ENCODE measurements around the gene SEC14L1.

Gene SEC14L1

DNA sequence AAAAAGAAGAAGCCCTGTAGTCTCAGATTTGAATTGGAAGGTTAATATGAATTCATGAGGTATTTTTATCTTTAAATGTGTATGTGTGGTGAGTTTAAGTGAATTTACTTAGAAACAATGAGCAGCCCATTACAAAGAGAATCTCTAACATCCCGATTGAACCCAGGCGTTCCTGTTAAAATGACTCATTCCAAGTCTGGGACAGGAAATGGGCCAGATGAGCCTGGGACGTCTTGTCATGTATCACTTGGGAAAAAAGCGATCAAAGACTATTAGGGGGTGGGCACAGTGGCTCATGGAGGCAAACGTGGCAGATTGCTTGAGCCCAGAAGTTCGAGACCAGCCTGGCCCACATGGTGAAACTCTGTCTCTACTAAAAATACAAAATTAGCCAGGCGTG lies 81.6 kb downstream of the SEC14L1 start:
- Histone ChIP-seq H3K9me3 (ENCODE audit: control insufficient read depth, insufficient read depth, low read length) (no peaks in the 10 kb centered on the region; the same call in 1 of the 2 replicates), H3K4me1 (ENCODE audit: insufficient read depth, low read length) (no peaks in the 10 kb centered on the region), H3K9ac (ENCODE audit: low read depth, low read length) (no peak overlapping the region), H3K36me3 (ENCODE audit: insufficient read depth, low read length) (peaks cover 1% of the 10 kb centered on the region; the same call in 1 of the 2 replicates)

DNA sequence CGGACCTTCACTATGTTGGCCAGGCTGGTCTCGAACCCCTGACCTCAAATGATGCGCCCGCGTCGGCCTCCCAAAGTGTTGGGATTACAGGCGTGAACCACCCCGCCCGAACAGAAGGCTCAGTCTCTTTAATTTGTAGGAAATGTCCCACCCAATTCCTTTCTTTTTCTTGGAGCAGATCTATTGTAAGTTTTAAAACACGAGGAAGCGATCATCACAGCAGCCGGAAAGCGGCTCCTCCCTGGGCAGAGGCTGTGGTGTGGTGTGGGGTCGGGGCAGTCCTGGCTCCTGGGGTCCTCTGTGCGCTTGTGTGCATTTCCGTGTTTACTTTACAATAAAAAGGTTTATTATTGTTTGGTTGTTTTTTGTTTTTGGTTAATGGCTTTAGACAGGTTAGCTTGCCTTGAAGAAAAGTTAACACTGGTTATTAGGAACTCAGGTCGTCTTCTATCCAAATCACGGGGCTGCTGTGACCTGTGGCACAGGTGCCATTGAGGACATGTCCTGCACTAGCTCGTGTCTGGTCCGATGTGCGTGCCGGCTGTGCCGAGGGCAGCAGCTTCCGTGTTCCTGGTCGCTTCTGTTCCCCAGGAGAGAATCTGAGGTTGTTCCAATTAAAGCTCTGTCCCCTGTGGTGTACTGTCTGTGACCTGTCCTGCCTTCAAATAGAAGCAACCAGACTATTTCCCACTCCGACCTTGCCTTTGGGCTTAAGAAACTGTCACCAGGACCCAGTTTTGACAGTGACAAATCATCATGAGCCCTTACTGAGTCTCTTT lies 83.1 kb downstream of the SEC14L1 start:
- no peaks in the 10 kb centered on the region; the same call in 1 of the 2 replicates for H3K9me3 ChIP-seq (ENCODE audit: control insufficient read depth, insufficient read depth, low read length)
- no peaks in the 10 kb centered on the region for H3K36me3 ChIP-seq (ENCODE audit: insufficient read depth, low read length)
- H3K4me1 ChIP-seq (ENCODE audit: insufficient read depth, low read length): no peaks in the 10 kb centered on the region
- H3K9ac ChIP-seq (ENCODE audit: low read depth, low read length): no peak overlapping the region

DNA sequence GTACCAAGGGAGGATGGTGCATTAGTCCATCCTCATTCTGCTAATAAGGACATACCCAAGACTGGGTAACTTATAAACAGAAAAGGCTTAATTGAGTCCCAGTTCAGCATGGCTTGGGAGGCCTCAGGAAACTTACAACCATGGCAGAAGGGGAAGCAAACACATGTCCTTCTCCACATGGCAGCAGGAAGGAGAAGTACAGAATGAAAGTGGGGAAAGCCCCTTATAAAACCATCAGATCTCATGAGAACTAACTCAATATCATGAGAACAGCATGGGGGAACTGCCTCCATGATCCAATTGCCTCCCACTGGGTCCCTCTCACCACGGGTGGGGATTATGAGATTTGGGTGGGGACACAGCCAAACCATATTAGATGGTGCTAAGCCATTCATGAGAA lies 84.5 kb downstream of the SEC14L1 start:
- H3K36me3 ChIP-seq (ENCODE audit: insufficient read depth, low read length): no peaks in the 10 kb centered on the region
- no peaks in the 10 kb centered on the region; the same call in 1 of the 2 replicates for H3K9me3 ChIP-seq (ENCODE audit: control insufficient read depth, insufficient read depth, low read length)
- H3K9ac ChIP-seq (ENCODE audit: low read depth, low read length): no peak overlapping the region
- H3K4me1 ChIP-seq (ENCODE audit: insufficient read depth, low read length): no peaks in the 10 kb centered on the region

DNA sequence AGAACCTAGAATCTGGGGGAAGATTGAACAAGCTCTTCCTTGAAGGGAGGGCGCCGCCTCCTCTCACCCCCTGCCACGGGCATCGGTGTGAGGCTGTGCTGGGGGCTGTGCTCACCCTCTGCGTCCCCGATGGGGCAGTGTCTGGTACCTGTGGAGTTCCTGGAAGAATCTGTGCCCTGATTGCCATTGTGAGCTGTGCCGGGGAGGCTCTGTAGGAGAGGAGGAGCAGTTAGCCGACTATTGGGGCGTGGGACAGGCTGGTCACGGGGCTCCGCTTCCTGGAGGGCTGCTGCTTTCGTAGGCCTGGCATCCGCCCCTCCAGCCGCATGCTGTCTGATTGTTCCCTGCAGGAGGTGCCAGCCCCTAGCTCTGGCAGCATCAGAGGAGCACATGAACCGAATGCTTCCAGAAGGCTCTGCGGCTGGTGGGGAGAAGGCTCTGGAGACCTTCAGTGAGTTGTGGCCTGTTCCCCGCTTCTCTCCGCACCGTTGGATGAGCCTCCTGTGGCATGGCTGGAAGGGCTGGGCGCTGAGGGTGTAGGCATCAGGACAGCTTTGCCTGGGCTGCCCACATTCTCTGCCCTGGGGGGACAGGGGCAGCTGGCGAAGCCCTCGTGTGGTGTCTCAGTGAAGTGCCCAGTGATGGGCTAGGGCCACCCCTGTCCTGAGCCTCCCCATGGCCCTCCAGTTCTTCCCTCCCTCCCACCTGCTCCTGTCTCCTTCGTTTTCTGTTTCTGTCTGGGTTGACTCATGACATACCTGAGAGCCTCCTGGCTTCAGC lies 86.9 kb downstream of the SEC14L1 start:
- H3K36me3 ChIP-seq (ENCODE audit: insufficient read depth, low read length): no peaks in the 10 kb centered on the region
- no peak overlapping the region for H3K9ac ChIP-seq (ENCODE audit: low read depth, low read length)
- no peaks in the 10 kb centered on the region; the same call in 1 of the 2 replicates for H3K9me3 ChIP-seq (ENCODE audit: control insufficient read depth, insufficient read depth, low read length)
- no peaks in the 10 kb centered on the region for H3K4me1 ChIP-seq (ENCODE audit: insufficient read depth, low read length)

DNA sequence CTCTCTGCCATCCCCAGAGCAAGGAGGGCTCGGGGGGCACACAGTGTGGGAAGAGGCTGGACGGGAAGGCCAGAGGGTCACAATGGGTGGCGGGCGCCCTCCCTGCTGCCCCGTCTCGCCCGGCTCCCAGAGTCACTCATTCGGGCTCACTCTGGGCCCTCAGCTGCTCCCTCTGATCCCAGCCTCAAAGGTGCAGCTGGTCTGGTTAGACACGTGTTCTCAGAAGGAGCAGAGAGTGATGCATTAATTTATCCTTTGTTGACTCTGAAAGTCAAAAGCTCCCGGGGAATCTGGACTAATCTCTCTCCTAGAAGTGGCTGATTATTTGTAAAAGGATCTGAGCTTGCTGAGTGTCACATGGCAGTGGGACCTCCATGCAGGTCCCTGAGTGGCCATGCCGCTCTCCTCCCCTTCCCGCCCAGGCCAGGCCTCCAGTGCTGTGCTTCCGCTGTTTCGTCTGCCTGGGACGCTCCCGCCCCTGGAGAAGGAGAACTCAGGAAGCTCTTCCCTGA lies 87.5 kb downstream of the SEC14L1 start:
- Histone ChIP-seq H3K9me3 (ENCODE audit: control insufficient read depth, insufficient read depth, low read length) (no peaks in the 10 kb centered on the region; the same call in 1 of the 2 replicates), H3K9ac (ENCODE audit: low read depth, low read length) (no peak overlapping the region), H3K36me3 (ENCODE audit: insufficient read depth, low read length) (no peaks in the 10 kb centered on the region), H3K4me1 (ENCODE audit: insufficient read depth, low read length) (no peaks in the 10 kb centered on the region)

DNA sequence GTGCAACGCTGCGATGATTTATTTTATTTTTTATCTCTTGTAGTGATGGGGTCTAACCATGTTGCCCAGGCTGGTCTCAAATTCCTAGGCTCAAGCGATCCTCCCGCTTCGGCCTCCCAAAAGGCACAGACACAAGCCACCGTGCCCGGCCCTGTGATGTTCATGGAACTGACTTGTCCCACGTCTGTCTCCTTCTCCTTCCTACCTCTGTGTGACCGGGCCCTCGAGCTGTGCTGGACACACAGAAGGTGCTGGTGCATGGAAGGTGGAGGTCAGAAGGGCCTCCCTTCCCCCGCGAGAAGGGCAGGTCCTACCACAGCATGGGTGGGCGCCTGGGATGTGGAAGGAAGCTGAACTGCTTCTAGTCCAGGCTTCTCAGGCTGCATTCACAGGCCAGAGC lies 88.0 kb downstream of the SEC14L1 start:
- no peaks in the 10 kb centered on the region for H3K4me1 ChIP-seq (ENCODE audit: insufficient read depth, low read length)

DNA sequence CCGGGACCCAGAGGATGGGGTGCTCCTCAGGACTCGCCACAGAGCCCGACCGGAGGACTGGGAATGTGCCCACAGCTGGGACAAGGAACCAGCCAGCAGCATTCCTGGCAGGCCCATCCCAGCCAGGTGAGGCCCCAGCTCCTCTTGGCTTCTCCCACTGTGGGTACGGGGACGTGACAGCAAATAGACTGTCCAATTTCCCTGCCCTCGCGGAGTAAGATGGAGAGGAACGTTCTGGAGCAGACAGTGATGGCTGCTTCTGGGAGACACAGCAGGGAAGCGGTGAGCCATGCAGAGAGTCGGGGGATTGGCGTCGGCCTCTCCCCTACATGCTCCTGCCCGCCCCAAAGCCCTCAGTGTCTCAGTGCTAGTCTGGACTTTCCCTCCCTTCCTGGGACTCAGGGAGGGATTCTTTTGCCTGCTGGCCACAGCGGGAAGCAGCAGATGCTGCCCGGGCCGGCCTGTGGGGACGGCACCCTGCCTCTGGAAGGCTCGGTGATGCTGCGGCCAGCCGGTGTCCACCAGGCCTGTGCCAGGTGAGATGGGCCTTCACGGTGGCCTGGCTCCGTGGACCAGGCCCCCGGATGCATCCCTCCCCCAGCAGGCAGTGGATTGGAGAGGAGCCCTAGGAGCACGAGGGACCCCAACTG lies 89.1 kb downstream of the SEC14L1 start:
- Histone ChIP-seq H3K9ac (ENCODE audit: low read depth, low read length) (no peak overlapping the region), H3K4me1 (ENCODE audit: insufficient read depth, low read length) (no peaks in the 10 kb centered on the region), H3K36me3 (ENCODE audit: insufficient read depth, low read length) (no peaks in the 10 kb centered on the region), H3K9me3 (ENCODE audit: control insufficient read depth, insufficient read depth, low read length) (no peaks in the 10 kb centered on the region; the same call in 1 of the 2 replicates)

More for the DNA sequence above, 88.0 kb downstream of the SEC14L1 start:
- Histone ChIP-seq H3K9me3 (ENCODE audit: control insufficient read depth, insufficient read depth, low read length) (no peaks in the 10 kb centered on the region; the same call in 1 of the 2 replicates), H3K36me3 (ENCODE audit: insufficient read depth, low read length) (no peaks in the 10 kb centered on the region), H3K9ac (ENCODE audit: low read depth, low read length) (no peak overlapping the region)

DNA sequence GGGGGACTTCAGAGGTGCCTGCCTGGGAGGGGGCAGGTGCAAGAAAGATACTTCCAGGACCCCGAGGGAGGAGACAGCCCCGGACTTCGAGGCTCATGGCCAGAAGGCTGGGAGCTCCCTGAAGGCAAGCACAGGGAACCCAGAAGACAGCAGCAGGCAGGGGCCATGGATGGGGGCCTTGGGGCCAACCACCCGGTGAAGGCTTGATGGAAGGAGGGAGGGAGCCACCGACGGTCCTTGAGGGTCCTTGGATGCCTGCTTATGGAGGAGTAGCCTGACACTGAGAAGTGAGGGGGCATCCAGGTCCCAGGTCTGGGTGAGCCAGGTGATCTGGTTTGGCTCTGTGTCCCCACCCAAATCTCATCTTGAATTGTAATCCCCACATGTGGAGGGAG lies 89.7 kb downstream of the SEC14L1 start:
- no peaks in the 10 kb centered on the region for H3K36me3 ChIP-seq (ENCODE audit: insufficient read depth, low read length)
- H3K9ac ChIP-seq (ENCODE audit: low read depth, low read length): no peak overlapping the region
- H3K4me1 ChIP-seq (ENCODE audit: insufficient read depth, low read length): no peaks in the 10 kb centered on the region
- H3K9me3 ChIP-seq (ENCODE audit: control insufficient read depth, insufficient read depth, low read length): no peaks in the 10 kb centered on the region

DNA sequence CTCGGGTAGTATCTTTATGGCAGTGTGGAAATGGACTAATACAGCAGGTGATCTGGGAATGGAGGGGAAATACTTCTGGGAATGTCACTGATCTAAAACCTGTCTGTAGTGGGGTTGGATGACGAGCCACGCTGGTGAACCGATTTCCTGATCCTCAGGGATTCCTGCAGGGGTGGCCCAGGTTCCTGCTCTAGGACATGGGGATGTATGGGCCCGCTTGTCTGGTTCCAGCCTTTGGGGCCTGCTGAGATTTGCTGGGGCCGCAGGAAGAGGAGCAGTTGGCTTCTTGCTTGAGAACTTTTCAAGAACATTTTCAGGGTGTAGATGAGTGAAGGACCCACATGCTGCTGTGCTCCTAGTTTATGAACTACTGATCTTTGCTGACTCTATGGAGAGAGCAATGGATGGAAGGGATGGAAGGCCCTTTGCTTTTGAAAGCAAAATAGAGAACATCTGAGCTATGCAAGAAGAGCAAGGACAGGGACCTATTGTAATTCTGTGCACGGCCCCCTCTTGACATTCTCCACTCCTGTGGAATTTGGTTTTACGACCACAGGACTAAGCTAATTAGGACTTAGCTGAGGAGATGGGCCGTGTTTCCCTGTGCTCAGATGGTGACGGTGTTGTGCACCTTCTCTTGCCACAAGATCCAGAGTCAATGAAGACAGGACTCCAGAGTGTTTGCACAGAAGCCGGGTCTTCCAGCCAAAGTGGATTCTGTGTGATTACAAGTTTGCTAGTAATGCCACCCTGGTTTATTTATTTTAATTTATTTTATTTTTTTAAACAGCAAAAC lies 90.5 kb downstream of the SEC14L1 start:
- H3K9me3 ChIP-seq (ENCODE audit: control insufficient read depth, insufficient read depth, low read length): no peaks in the 10 kb centered on the region
- H3K4me1 ChIP-seq (ENCODE audit: insufficient read depth, low read length): no peaks in the 10 kb centered on the region
- H3K36me3 ChIP-seq (ENCODE audit: insufficient read depth, low read length): no peaks in the 10 kb centered on the region
- H3K9ac ChIP-seq (ENCODE audit: low read depth, low read length): no peak overlapping the region

DNA sequence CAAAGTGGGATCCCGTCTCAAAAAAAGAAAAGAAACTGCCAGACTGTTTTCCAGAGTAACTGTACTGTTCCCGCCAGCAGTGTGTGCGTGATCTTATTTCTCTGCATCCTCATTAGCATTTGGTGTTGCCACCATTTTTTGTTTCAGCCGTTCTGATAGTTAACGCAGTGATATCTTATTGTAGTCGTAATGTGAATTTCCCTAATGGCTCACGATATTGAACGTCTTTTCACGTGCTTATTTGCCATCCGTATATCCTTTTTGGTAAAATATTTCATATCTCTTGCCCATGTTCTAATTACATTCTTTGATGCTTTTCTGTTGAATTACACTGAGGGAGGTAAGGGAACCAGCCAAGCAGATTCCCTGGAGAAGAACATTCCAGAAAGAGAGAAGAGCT lies 92.4 kb downstream of the SEC14L1 start:
- Histone ChIP-seq H3K9ac (ENCODE audit: low read depth, low read length) (no peak overlapping the region), H3K9me3 (ENCODE audit: control insufficient read depth, insufficient read depth, low read length) (no peaks in the 10 kb centered on the region), H3K4me1 (ENCODE audit: insufficient read depth, low read length) (no peaks in the 10 kb centered on the region), H3K36me3 (ENCODE audit: insufficient read depth, low read length) (no peaks in the 10 kb centered on the region)

DNA sequence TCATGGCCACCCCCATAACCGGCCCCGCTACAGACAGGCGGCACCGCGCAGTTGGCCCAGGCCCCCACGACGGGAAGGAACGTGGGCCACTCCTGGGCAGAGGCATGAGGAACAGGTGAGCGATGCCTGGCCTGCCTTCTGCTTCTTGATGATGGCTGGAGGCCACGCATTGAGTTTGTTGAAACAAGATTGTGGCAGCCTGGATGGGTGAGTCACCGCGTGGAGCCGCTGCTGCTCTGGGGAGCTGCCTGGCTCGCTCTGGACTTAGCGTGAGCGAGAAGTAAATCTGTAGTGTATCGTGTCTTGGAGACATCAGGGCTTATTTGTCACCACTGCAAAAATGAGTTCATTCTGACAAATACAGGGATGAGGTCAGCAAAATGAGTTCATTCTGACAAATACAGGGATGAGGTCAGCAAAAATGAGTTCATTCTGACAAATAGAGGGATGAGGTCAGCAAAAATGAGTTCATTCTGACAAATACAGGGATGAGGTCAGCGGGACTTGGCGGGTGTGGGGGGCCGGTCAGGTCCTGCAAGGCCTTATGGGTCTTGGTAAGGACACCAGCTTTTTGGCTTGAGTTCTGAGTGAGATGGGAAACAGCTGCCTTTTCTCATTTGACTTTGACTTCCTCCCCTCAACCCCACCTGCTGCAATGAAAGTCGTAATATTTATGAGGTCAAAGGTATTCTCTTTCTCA lies 93.0 kb downstream of the SEC14L1 start:
- Histone ChIP-seq H3K9ac (ENCODE audit: low read depth, low read length) (no peak overlapping the region), H3K9me3 (ENCODE audit: control insufficient read depth, insufficient read depth, low read length) (no peaks in the 10 kb centered on the region), H3K36me3 (ENCODE audit: insufficient read depth, low read length) (no peaks in the 10 kb centered on the region), H3K4me1 (ENCODE audit: insufficient read depth, low read length) (no peaks in the 10 kb centered on the region)

DNA sequence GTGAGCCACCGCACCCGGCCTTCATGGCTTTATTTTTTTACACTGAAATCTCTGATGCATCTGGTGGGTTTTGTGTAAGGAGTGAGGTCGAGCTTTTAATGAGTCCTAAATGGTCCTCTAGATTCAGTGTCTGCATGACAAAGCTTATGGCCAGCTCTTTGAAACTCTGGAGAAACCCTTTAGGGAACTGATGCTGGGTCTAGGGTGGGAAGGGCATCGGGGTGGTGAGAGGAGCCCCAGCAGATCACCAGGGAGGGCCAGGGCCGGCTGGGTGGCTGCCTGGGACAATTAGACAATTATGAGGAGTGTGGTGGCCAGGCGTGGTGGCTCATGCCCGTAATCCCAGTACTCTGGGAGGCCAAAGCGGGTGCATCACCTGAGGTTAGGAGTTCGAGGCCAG lies 93.9 kb downstream of the SEC14L1 start:
- Histone ChIP-seq H3K9me3 (ENCODE audit: control insufficient read depth, insufficient read depth, low read length) (no peaks in the 10 kb centered on the region), H3K9ac (ENCODE audit: low read depth, low read length) (no peak overlapping the region), H3K4me1 (ENCODE audit: insufficient read depth, low read length) (no peaks in the 10 kb centered on the region), H3K36me3 (ENCODE audit: insufficient read depth, low read length) (no peaks in the 10 kb centered on the region)

DNA sequence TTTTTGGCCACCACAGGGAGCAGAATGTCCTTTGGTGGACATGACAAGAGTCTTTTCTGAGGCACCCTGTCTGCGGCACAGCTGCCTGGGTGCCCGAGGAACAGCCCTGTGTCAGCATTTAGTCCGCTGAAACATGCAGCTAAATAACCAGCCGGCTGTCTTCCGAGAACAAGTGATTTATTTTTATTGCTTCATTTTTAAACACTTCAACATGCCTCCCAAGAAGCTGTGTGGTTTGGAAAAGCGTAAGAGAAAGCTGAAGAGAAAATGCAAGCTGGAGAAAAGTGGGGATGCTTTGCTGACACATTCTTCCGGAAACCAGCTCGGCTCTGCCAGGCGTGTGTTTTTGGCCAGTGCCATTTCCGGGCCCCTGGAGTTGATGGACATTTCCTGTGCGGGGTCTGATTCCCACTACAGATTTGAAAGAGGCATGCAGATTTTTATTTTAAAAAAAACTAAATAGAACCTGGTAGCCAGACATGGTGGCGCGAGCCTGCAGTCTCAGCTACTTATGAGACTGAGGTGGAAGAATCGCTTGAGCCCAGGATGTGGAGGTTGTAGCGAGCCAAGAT lies 94.7 kb downstream of the SEC14L1 start:
- H3K9ac ChIP-seq (ENCODE audit: low read depth, low read length): no peak overlapping the region
- H3K9me3 ChIP-seq (ENCODE audit: control insufficient read depth, insufficient read depth, low read length): no peaks in the 10 kb centered on the region
- H3K4me1 ChIP-seq (ENCODE audit: insufficient read depth, low read length): no peaks in the 10 kb centered on the region
- H3K36me3 ChIP-seq (ENCODE audit: insufficient read depth, low read length): no peaks in the 10 kb centered on the region

Measured in ES-I3 (cell line).